ENCODE results near the gene FEZF2.

FEZF2 gene

DNA sequence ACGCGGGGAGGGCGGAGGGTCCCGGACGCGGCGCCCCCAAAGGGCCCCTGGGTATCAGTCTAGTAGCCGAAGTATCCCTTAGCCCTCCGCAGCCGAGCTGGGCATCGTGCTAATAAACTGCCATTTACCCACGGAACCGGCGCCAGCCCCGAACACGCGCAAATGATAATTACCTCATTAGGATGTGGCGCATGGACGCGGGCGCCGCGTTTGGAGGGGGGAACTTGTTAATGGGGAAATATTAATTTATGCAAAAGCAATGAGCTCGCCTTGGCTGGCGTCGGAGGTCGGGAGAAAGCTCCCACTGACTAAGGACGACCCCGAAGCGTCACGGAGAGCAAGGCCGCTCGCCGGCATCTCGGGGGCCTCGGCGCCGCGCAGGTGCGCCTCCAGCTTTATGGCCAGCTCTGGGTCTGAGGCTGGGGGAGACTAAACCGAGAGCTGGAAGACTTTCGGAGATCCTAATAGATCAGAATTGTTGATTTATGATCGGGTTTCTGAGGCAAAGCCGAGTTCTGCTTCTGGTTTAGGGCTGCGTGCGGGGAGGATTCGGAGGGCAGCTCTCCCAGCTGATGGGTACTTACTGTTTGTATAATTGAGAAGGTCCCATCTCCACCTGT is 474 bp upstream of the FEZF2 start:
- no peak for DNase-seq (ENCODE audit: low read depth, low spot score)

DNA sequence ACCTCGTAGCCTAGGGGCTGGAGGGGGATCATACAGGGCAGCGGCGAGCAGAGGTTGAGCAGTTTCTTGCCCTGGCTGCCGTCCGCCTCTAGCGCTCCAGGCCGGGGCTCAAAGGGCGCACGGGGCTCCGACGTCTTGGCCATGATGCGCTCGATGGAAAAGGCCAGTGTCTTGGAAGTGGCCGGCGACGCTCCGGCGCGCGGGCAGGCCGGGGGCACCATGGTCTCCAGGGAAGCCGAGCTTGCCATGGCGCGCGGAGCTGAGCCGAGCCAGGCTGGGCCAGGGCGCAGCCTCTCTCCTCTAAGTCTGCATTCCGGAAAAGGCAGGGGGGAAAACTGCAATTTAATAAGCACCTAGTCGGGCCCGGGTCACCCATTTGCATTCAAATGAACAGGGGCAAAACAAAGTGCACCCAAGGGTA is 719 bp downstream of the FEZF2 start:
- no peak for DNase-seq (ENCODE audit: low read depth, low spot score)

- no peak for DNase-seq (ENCODE audit: low read depth, low spot score)
Measured at GRCh38 chr3:62371720-62372591, 1.4 kb downstream of the FEZF2 start.

GRCh38 chr3:62370858-62371719 is 2.3 kb downstream of the FEZF2 start:
- DNase-seq (ENCODE audit: low read depth, low spot score), result no peak

DNA sequence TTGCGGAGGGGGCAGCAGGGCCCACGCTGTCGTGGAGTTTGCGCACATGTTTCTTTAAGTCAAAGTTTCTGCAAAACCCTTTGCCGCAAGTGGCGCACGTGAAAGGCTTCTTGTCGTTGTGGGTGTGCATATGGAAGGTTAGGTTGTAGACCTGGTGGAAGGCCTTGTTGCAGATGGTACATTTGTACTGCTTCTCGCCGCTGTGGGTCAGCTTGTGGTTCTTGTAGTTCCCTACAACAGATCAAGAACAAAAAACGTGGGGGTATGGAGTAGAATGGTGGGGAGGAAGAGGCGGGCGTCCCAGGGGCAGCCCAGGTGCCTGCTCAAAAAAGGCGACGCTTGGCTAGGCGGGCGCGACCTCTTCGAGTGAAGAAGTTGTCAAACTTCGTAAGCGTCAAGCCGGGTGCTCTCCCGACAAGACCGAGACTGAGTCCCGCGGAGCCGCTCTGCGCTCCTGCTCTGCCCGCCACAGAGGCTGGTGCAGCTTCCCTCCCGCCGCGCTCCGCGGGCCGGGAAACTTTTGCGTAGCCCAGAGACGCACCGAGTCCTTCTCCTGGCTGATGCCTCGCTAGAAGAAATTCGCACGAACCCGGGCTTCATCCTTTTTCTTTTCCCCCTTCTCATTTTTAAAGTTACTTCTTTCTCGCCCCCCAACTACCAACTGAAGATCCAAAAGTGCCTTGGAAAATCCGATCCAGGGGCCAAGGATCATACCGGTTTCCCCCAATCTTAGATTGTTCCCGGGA is 3.1 kb downstream of the FEZF2 start:
- DNase-seq (ENCODE audit: low read depth, low spot score), result no peak

DNA sequence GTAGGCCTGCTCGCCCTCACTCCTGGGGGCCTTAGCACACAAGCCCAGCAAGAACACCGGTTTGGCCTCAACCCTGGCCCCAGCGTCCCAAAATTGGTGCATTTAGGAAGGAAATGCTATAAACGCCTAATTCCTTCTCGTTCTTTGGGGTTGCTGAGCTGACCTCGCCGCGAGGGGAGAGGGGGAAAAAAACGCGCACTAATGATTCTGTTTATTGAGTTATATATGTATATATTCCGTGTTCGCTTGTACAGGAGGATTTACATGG is 3.9 kb downstream of the FEZF2 start:
- DNase-seq (ENCODE audit: low read depth, low spot score), result no peak

- no peak for DNase-seq (ENCODE audit: low read depth, low spot score)
Measured at GRCh38 chr3:62368705-62369475, 4.5 kb downstream of the FEZF2 start.

GRCh38 chr3:62368290-62368704 is 5.1 kb downstream of the FEZF2 start:
- no peak for DNase-seq (ENCODE audit: low read depth, low spot score)

GRCh38 chr3:62367763-62368195 is 5.6 kb downstream of the FEZF2 start:
- no peak for DNase-seq (ENCODE audit: low read depth, low spot score)

- no peak for DNase-seq (ENCODE audit: low read depth, low spot score)
Measured at GRCh38 chr3:62366126-62366484, 7.2 kb downstream of the FEZF2 start.

DNA sequence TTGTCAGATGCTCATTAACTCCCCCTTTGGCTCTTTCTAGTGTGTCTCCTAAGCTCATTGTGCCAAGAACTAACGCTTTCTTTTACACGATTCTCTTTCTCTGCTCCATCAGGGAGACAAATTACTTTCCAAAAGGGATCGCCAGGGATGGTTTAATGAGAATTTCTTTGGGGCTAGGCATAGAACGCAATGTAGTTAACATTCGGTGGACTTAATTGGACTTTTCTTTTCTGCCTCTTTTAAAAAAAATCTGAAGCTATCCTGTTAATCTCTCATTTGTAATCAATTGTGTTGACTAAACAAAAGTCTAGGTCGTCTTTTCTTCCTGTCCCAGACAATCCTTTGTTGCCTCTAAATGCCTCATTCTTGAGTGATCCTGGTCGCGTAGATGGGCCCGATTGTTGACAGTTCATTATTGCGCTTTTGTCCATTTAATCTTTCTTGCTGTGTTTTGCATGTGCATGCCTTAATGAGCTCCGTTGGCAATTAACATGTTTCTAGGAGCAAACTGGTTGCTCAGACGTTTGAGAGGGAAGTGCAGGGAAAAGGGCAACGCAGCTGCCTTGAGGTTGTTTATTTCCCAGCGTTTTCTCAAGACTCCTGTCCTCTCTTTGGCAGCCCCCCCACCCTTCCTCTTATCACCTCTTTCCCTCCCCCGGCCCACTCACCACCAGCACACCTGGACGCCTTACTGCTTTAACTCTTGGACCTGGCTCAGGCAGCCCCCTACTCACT is 7.8 kb downstream of the FEZF2 start:
- no peak for DNase-seq (ENCODE audit: low read depth, low spot score)

- DNase-seq (ENCODE audit: low read depth, low spot score), result no peak
Measured at GRCh38 chr3:62364191-62364590, 9.2 kb downstream of the FEZF2 start.

DNA sequence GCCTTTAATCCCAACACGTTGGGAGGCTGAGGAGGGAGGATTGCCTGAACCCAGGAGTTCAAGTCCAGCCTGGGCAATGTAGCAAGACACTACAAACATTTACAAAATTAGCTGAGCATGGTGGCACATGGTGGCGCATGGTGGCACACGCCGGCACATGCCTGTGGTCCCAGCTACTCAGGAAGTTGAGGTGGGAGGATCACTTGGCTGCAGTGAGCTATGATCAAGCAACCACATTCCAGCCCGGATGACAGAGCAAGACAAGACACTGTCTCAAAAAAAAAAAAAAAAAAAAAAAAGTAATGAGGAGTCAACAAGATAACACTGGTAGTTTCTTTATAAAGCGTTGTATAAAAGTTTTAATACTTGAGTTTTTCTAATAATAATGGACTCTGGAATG is 10.1 kb downstream of the FEZF2 start:
- DNase-seq (ENCODE audit: low read depth, low spot score), result no peak

DNA sequence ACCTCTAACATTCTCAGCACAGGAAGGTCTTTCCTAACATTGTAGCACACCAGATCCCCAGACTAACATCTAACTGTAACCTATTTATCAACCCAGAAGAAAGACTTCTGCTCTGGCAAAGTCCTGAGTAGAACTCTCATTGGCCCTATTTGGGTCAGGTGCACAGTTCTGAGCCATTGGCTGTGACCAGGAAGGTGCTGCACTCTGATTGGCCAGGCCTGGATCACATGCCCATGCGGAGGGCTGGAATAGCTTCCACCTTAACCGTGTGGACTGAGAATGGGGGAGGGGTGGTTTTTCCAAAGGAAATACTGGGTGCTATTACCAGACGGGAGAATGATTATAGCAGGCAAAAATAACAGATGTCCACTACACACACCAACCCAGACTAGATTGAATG is 11.5 kb downstream of the FEZF2 start:
- DNase-seq (ENCODE audit: low read depth, low spot score), result no peak

GRCh38 chr3:62361261-62361660 is 12.1 kb downstream of the FEZF2 start:
- no peak for DNase-seq (ENCODE audit: low read depth, low spot score)

DNA sequence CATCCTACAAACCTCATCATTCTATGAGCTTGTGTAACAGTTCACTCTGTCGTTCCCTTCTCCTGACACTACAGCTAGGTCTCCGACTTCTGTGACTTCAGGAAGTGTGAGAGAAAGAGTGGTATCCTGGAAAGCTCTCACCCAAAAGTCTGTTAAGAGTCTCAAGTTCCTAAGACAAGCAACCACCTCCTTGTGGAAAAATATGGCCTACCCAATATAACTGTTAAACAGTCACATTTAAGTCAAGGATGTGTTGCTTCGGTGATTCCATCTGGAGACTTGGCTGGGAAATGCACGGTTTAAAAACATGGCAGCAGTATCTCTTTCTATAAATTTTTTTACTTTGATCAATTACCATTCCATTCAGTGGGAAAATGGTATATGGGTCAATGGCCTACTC is 13.8 kb downstream of the FEZF2 start:
- no peak for DNase-seq (ENCODE audit: low read depth, low spot score)

DNA sequence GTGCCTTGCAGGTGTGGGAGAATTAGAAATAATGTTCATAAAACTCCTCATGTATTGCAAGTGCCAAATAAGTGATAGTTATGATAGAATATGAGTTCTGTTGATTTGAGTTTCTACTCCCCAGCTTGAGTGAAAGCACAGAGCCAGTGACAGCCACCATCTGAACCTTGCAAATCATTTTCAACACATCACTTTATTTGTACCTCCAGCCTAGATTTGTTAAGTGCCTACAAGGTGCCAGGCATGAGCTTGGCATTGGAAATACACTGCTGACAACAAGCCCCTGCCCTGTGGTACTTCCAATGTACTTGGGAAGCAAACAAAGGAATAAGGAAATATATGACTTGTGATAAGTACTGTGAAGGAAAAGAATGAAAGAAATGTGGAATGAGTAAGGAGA is 17.0 kb downstream of the FEZF2 start:
- no peak for DNase-seq (ENCODE audit: low read depth, low spot score)

DNA sequence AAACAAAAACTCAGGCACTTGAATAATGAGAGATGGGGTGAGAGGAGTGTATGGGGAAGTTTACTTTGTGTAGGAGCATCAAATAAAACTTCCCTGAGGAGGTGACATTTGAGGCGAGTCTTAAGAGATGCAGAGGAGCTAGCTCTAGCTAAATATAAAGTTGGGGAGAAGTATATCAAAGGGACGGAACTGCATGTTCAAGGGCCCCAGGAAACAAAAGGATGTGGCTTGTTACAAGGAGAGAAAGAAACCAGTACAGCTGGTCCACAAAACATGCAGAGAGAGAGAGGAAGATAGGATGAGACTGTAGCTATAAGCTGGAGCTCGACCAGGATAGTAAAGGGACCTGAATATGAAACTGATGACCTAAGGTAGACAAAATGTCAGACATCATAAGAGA is 17.6 kb downstream of the FEZF2 start:
- DNase-seq (ENCODE audit: low read depth, low spot score), result no peak

DNA sequence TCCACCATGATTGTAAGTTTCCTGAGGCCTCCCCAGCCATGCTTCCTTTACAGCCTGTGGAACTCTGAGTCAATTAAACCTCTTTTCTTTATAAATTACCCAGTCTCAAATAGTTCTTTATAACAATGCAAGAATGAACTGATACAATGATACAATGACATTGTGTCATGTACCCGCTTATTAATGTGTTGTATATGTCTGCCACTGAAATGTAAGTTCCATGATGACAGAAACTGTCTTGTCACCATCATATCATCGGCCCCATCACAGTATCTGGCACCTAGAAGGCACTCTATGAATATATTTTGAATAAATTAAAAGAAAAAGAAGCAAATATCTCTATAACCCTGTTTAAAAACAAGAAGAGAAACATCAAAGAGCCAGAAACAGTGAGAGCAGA is 29.6 kb downstream of the FEZF2 start:
- no peak for DNase-seq (ENCODE audit: low read depth, low spot score)

GRCh38 chr3:62335196-62335595 is 38.2 kb downstream of the FEZF2 start:
- DNase-seq (ENCODE audit: low read depth, low spot score), result no peak

Measured in brain pericyte (primary cell).